B cell (primary cell): ENCODE data around the gene CDHR1. TPM values are rescaled to one million over a fixed set of nuclear protein-coding genes. Genes with fewer than 3 reads are reported as not detected.

ENCODE experiments used
- ATAC-seq: fragments of 200-7000 bp; cut with Tn5 transposase; one replicate; pipeline ENCODE4 v1.10.0; 2021; ENCODE audit warnings: low read depth, mild to moderate bottlenecking, moderate number of reproducible peaks, moderate library complexity
- CTCF ChIA-PET: fragments of 350-600 bp; sonication (Branson Sonifier 250); formaldehyde crosslinking; loops from one replicate; lab custom pipeline; 2021; ENCODE audit warnings: antibody characterized with exemption, inconsistent platforms; lab: Charles Lee
- POLR2A ChIA-PET: fragments of 350-600 bp; sonication (Branson Sonifier 250); formaldehyde crosslinking; loops from one replicate; lab custom pipeline; 2021; ENCODE audit warnings: antibody characterized with exemption; lab: Charles Lee
- DNase-seq: peaks from one replicate; pipeline ENCODE4 v3.0.0; 2013
- H2AFZ ChIP-seq: 2 replicates; pipeline ENCODE4 v1.6.1; 2012; ENCODE audit warnings: mild to moderate bottlenecking, low read depth, low read length; ENCODE audit not compliant: insufficient read depth, poor library complexity, severe bottlenecking
- H3K27ac ChIP-seq, 2 donors: 1 replicate in 1 of 2; 2 replicates in 1 of 2; pipeline ENCODE4 v1.5.1; 2012 to 2013; ENCODE audit warnings: low read length in 2 of 2, mild to moderate bottlenecking in 2 of 2, moderate library complexity in 1 of 2
- H3K27me3 ChIP-seq, 4 experiments: fragments of 200-600 bp in 1 of 4; sonication (generic) in 1 of 4; replicated peaks in 1 of 4; 1 replicate in 2 of 4; 2 replicates in 2 of 4; pipeline versions ENCODE4 v1.6.1 to v1.7.0; 2013 to 2016; ENCODE audit warnings: low read length in 3 of 4, mild to moderate bottlenecking in 2 of 4, mixed read lengths in 1 of 4, moderate library complexity in 1 of 4; ENCODE audit not compliant: insufficient read depth in 4 of 4, control insufficient read depth in 3 of 4; ENCODE audit errors: control extremely low read depth in 1 of 4
- H3K36me3 ChIP-seq, 2 experiments: replicated peaks in 1 of 2; 1 replicate in 1 of 2; 2 replicates in 1 of 2; pipeline versions ENCODE4 v1.6.1 to v1.7.1; 2013; ENCODE audit warnings: low read length in 1 of 2; ENCODE audit not compliant: insufficient read depth in 2 of 2, control insufficient read depth in 1 of 2; ENCODE audit errors: control extremely low read depth in 1 of 2, extremely low read depth in 1 of 2
- H3K4me1 ChIP-seq, 2 donors: fragments of 200-600 bp in 1 of 2; sonication (generic) in 1 of 2; 1 replicate in 1 of 2; 2 replicates in 1 of 2; pipeline versions ENCODE4 v1.5.1 to v1.6.1; 2013 to 2017; ENCODE audit warnings: low read length in 2 of 2; ENCODE audit not compliant: control insufficient read depth in 2 of 2, insufficient read depth in 2 of 2
- H3K4me2 ChIP-seq: replicated peaks from 2 replicates; pipeline ENCODE3; 2012; ENCODE audit warnings: mild to moderate bottlenecking, low read depth, low read length; ENCODE audit not compliant: poor library complexity, severe bottlenecking
- H3K4me3 ChIP-seq, 5 experiments: fragments of 200-600 bp in 1 of 5; sonication (generic) in 1 of 5; 1 replicate in 3 of 5; 2 replicates in 2 of 5; pipeline versions ENCODE4 v1.5.1 to v1.7.0; 2011 to 2016; ENCODE audit warnings: low read length in 4 of 5, mild to moderate bottlenecking in 4 of 5, low read depth in 2 of 5, control low read depth in 1 of 5, moderate library complexity in 1 of 5; ENCODE audit not compliant: insufficient read depth in 1 of 5; ENCODE audit errors: control extremely low read depth in 1 of 5, extremely low read depth in 1 of 5
- H3K79me2 ChIP-seq: fragments of 200-600 bp; sonication (generic); one replicate; pipeline ENCODE4 v1.6.0; 2016; ENCODE audit warnings: low read length; ENCODE audit not compliant: control insufficient read depth, insufficient read depth
- H3K9ac ChIP-seq: fragments of 200-600 bp; sonication (generic); 2 replicates; pipeline ENCODE4 v1.6.1; 2017; ENCODE audit warnings: mild to moderate bottlenecking, low read length, moderate library complexity
- H3K9me3 ChIP-seq, 3 donors: one replicate each; pipeline versions ENCODE4 v1.6.1 to v1.7.1; 2013; ENCODE audit warnings: low read length in 2 of 3; ENCODE audit not compliant: control insufficient read depth in 2 of 3, insufficient read depth in 1 of 3; ENCODE audit errors: control extremely low read depth in 1 of 3
- H4K20me1 ChIP-seq: 2 replicates; pipeline ENCODE4 v1.6.0; 2012; ENCODE audit warnings: mild to moderate bottlenecking, low read length; ENCODE audit not compliant: insufficient read depth, control insufficient read depth, poor library complexity, severe bottlenecking
- H3K27ac Mint-ChIP-seq: one replicate; pipeline ENCODE4 v1.8.0; 2021; ENCODE audit warnings: mixed read lengths
- H3K27me3 Mint-ChIP-seq: one replicate; pipeline ENCODE4 v1.8.0; 2021; ENCODE audit warnings: mixed read lengths
- H3K4me1 Mint-ChIP-seq: one replicate; pipeline ENCODE4 v1.8.0; 2021; ENCODE audit warnings: mixed read lengths
- H3K4me3 Mint-ChIP-seq: one replicate; pipeline ENCODE4 v1.8.0; 2021; ENCODE audit warnings: mixed read lengths
- H3K9me3 Mint-ChIP-seq: one replicate; pipeline ENCODE4 v1.8.0; 2022; ENCODE audit warnings: mixed read lengths; ENCODE audit not compliant: insufficient read depth
- CTCF ChIP-seq: fragments of 200-600 bp; IDR thresholded peaks from one replicate; pipeline ENCODE4 v1.8.0; 2022; ENCODE audit warnings: antibody characterized with exemption, mild to moderate bottlenecking
- EZH2 ChIP-seq: IDR thresholded peaks from 2 replicates; pipeline ENCODE4 v1.6.1; 2012; ENCODE audit warnings: borderline replicate concordance, low read depth, mild to moderate bottlenecking, moderate library complexity, low read length; ENCODE audit not compliant: insufficient read depth, poor library complexity, severe bottlenecking
- WGBS: methylation state at CpG from one replicate; pipeline ENCODE4 v1.1.5; 2013; ENCODE audit warnings: missing lambda C conversion rate; ENCODE audit not compliant: insufficient coverage; 5-methylcytosine and 5-hydroxymethylcytosine counted together
- intact Hi-C: fragments of 100-400 bp; cut with micrococcal nuclease; formaldehyde crosslinking; loops from one replicate; pipeline ENCODE4 v1.10.0; 2022
- polyA plus RNA-seq: library from polyadenylated mRNA; depleted of rRNA; stranded (reverse); fragments of >200 nt; gene quantifications from 2 replicates; pipeline ENCODE4 v1.2.3, GENCODE V29; 2012
- total RNA-seq, 2 donors: library from RNA; stranded (reverse); fragments of 120-200 nt in 1 of 2; gene quantifications; 1 replicate in 1 of 2; 2 replicates in 1 of 2; pipeline versions ENCODE4 v1.2.3 to v1.2.4, GENCODE V29; 2013 to 2022

CDHR1 gene
- total and polyA plus RNA-seq, 2 donors (not counting 1 experiment from before 2014, with no cell fraction given) = 0.31 to 1.7 TPM

- TF ChIP-seq EZH2 (no peak), CTCF (no peak)
- Histone ChIP-seq H3K4me2 (no peak overlapping the region), H4K20me1 (no peaks in the 10 kb centered on the region)
Observed at GRCh38 chr10:84243759-84244158, 49.4 kb downstream of the CDHR1 start.

GRCh38 chr10:84244651-84245270, 50.4 kb downstream of the CDHR1 start, which contains the start of gene RGR:
Gene RGR (plus strand): TSS chr10:84245053. CDS start chr10:84245091, 38 bp downstream.
- WGBS = 67% methylated on average over 9 of the region's 9 CpGs
- Histone ChIP-seq H3K36me3 (no peaks in the 10 kb centered on the region), H3K27ac (no peak within 1 kb of the TSS), H3K79me2 (no peaks in the 10 kb centered on the region), H3K4me2 (no peak within 1 kb of the TSS), H3K9ac (no peak within 1 kb of the TSS), H3K4me1 (no peaks in the 10 kb centered on the region), H2AFZ (no peak within 1 kb of the TSS), H3K27me3 (peaks cover 0 to under 1% (median 0%) of the 10 kb centered on the region in 4 experiments), H4K20me1 (no peaks in the 10 kb centered on the region), H3K9me3 (no peaks in the 10 kb centered on the region), H3K4me3 (no peak within 1 kb of the TSS)
- peaks cover 3% of the 10 kb centered on the region for H3K27me3 Mint-ChIP-seq
- no peak for DNase-seq
- no peak within 1 kb of the TSS for H3K27ac Mint-ChIP-seq
- no peak for TF ChIP-seq CTCF
- TF ChIP-seq EZH2 = no peak
- H3K9me3 Mint-ChIP-seq = no peaks in the 10 kb centered on the region
- CTCF ChIA-PET = no interaction called here
- intact Hi-C loops = no loop called here
- no peaks in the 10 kb centered on the region for H3K4me1 Mint-ChIP-seq
- POLR2A ChIA-PET = no interaction called here
- no peak within 1 kb of the TSS for H3K4me3 Mint-ChIP-seq
- ATAC-seq = no peak

More at GRCh38 chr10:84243759-84244158, 49.4 kb downstream of the CDHR1 start:
- ATAC-seq (no peak), DNase-seq (no peak)
- Mint-ChIP-seq H3K27ac (no peak overlapping the region), H3K27me3 (peaks cover 3% of the 10 kb centered on the region), H3K4me3 (no peak overlapping the region), H3K4me1 (no peaks in the 10 kb centered on the region), H3K9me3 (no peaks in the 10 kb centered on the region)
- Histone ChIP-seq H2AFZ (no peak overlapping the region), H3K9ac (no peak overlapping the region), H3K4me3 (no peak overlapping the region), H3K4me1 (no peaks in the 10 kb centered on the region), H3K9me3 (no peaks in the 10 kb centered on the region), H3K27ac (no peak overlapping the region), H3K36me3 (no peaks in the 10 kb centered on the region), H3K79me2 (no peaks in the 10 kb centered on the region), H3K27me3 (peaks cover 0 to 2% (median 0%) of the 10 kb centered on the region in 4 experiments)
- ChIA-PET POLR2A (no interaction called here), CTCF (no interaction called here)
- WGBS = 83% methylated on average over 2 of the region's 3 CpGs
- intact Hi-C loops = no loop called here
